ENCODE data around the gene JMY.

GRCh38 chr5:79273341-79273740, 37.4 kb downstream of the JMY start:
- TF ChIP-seq POLR2A (IDR thresholded peaks at IDR 0.05; ENCODE audit: low read length) (no peak), GATA1 (IDR thresholded peaks at IDR 0.05; ENCODE audit: low read depth, low read length) (no peak)

All from erythroblast (primary cell).